Activated naive CD8-positive, alpha-beta T cell treated with anti-CD3 and anti-CD28 coated beads for 36 hours (primary cell): Measurements from ENCODE around the gene DACH1. TPM values are rescaled to one million over a fixed set of nuclear protein-coding genes. Genes with fewer than 3 reads are reported as not detected.

Experiments used
- DNase-seq: peaks from one replicate; pipeline ENCODE4 v3.0.0; 2021
- H3K27ac Mint-ChIP-seq: one replicate; pipeline ENCODE4 v1.8.0; 2022; ENCODE audit warnings: mild to moderate bottlenecking, moderate library complexity, mixed read lengths
- H3K27me3 Mint-ChIP-seq: one replicate; pipeline ENCODE4 v1.8.0; 2022; ENCODE audit warnings: mild to moderate bottlenecking, mixed read lengths
- H3K36me3 Mint-ChIP-seq: one replicate; pipeline ENCODE4 v1.8.0; 2021; ENCODE audit warnings: mild to moderate bottlenecking, mixed read lengths
- H3K4me1 Mint-ChIP-seq: one replicate; pipeline ENCODE4 v1.8.0; 2021; ENCODE audit warnings: mixed read lengths
- H3K4me3 Mint-ChIP-seq: one replicate; pipeline ENCODE4 v1.8.0; 2022; ENCODE audit warnings: mild to moderate bottlenecking, moderate library complexity, mixed read lengths
- H3K9me3 Mint-ChIP-seq: one replicate; pipeline ENCODE4 v1.8.0; 2022; ENCODE audit warnings: mixed read lengths
- total RNA-seq, 2 experiments: library from RNA; stranded (reverse); gene quantifications; one replicate each; pipeline ENCODE4 v1.2.3, GENCODE V29; 2021

Gene DACH1
- total RNA-seq, 2 experiments from 2014 or later, result not detected

DNA sequence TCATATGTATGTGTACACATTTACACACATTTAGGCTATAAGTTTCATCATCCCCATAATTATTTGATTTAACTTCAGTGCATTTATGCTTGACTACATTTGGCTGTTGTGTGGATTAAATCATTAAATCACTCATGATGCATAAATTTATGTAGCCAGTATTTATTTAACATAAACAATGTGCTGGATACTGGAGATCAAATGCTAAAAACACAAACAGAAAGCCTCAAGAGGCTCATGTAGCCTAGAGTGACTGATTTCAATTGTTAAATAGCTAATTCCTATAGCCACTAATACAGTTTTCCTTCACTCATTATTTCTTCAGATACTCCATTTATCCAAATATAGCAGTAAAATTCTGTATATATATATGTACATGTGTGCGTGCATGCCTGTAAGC is 376.0 kb downstream of the DACH1 start:
- no peaks in the 10 kb centered on the region for H3K9me3 Mint-ChIP-seq
- H3K27ac Mint-ChIP-seq, result no peak overlapping the region
- no peak overlapping the region for H3K4me3 Mint-ChIP-seq
- H3K4me1 Mint-ChIP-seq, result no peaks in the 10 kb centered on the region
- no peaks in the 10 kb centered on the region for H3K36me3 Mint-ChIP-seq
- H3K27me3 Mint-ChIP-seq, result no peaks in the 10 kb centered on the region
- DNase-seq, result no peak

DNA sequence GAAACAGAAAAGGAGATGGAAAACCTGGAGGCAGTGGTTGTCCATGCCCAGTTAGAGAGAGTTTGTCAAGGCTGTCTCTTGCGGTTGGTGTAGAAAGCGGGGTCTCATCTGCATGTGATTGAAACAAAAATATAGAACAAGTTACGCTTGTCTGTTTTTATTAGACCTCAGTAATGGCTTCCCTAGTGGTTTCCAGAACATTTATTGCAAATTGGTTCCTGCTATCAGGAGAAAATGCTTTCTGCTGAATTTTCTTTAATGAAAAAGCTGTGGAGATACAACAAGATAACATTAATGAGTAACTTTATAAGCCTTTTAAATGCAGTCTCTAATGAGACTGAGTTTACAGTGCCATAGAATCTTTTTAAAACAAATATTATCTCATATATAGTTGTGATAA is 378.0 kb downstream of the DACH1 start:
- Mint-ChIP-seq H3K4me3 (no peak overlapping the region), H3K36me3 (no peaks in the 10 kb centered on the region), H3K9me3 (no peaks in the 10 kb centered on the region), H3K27me3 (no peaks in the 10 kb centered on the region), H3K27ac (no peak overlapping the region), H3K4me1 (no peaks in the 10 kb centered on the region)
- no peak for DNase-seq

DNA sequence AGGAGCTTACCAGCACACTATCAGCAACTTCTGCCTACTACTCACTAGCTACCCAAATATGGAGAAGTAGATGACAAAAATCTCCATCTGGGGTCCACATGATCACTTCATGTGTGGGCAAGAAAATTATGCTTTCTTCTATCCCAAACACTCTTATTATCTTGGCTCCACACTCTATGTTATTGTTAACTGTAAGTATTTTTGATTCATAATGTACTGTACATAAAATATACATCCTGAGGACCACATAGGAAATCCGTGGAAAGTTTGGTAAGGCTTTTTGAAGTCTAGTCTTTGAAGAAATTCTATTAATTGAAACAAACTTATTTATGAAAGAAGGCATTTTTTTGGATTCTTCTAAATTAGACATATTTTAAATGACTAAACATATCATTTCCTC is 378.8 kb downstream of the DACH1 start:
- no peak overlapping the region for H3K27ac Mint-ChIP-seq
- no peak overlapping the region for H3K4me3 Mint-ChIP-seq
- H3K4me1 Mint-ChIP-seq, result no peaks in the 10 kb centered on the region
- H3K27me3 Mint-ChIP-seq, result no peaks in the 10 kb centered on the region
- no peak for DNase-seq
- no peaks in the 10 kb centered on the region for H3K36me3 Mint-ChIP-seq
- H3K9me3 Mint-ChIP-seq, result no peaks in the 10 kb centered on the region

DNA sequence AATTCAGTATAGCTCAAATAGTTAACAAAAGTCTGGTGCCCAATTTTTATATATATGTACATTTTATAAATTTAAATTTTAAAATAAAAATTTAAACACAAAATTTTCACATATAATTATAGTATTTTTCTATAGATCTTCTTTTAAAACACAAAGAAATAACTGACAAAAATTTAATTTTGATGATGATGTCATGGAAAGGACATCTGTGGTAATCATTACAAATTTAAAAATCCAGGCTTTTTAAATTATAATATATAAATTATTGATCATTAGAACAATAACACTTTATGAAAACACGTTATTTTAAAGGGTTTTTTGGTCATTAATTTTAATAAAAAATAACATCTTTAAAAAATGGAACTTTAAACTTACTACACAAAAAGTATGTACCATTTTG is 381.1 kb downstream of the DACH1 start:
- Mint-ChIP-seq H3K9me3 (no peaks in the 10 kb centered on the region), H3K4me1 (no peaks in the 10 kb centered on the region), H3K36me3 (no peaks in the 10 kb centered on the region), H3K27ac (no peak overlapping the region), H3K4me3 (no peak overlapping the region), H3K27me3 (no peaks in the 10 kb centered on the region)
- DNase-seq, result no peak

DNA sequence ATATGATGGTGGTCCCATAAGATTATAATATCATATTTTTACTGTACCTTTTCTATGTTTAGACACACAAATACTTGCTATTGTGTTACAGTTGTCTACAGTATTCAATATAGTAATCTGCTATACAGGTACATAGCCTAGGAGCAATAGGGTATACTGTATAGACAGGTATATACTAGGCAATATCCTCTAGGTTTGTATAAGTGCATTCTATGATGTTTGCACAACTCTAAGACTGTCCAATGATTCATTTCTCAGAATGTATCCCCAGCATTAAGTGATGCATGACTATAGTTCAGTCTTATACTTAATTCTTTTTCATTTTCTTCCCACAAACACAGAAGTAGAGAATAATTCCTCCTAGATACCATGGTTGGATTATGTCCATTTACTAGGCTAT is 383.3 kb downstream of the DACH1 start:
- Mint-ChIP-seq H3K27me3 (no peaks in the 10 kb centered on the region), H3K9me3 (no peaks in the 10 kb centered on the region), H3K27ac (no peak overlapping the region), H3K4me1 (no peaks in the 10 kb centered on the region), H3K36me3 (no peaks in the 10 kb centered on the region), H3K4me3 (no peak overlapping the region)
- no peak for DNase-seq

DNA sequence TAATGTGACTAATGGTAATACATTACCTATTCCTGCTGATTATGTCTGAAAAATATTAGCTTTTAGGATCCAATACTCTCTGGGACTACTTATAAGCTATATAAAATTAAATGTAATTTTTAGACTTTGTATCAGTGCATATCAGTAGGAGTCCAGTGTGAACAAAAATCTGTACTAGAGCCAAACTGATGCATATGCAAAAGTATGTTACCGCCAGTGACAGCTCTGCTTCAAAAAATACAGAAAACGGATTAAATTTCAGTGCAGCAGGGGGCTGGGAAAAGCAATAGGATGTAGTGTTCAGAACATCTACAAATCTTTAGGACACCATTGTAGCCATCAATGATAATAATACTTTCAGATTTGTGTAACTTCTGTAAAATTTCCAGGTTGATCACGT is 385.5 kb downstream of the DACH1 start:
- Mint-ChIP-seq H3K27me3 (no peaks in the 10 kb centered on the region), H3K9me3 (no peaks in the 10 kb centered on the region), H3K27ac (no peak overlapping the region), H3K36me3 (no peaks in the 10 kb centered on the region), H3K4me3 (no peak overlapping the region), H3K4me1 (no peaks in the 10 kb centered on the region)
- no peak for DNase-seq

DNA sequence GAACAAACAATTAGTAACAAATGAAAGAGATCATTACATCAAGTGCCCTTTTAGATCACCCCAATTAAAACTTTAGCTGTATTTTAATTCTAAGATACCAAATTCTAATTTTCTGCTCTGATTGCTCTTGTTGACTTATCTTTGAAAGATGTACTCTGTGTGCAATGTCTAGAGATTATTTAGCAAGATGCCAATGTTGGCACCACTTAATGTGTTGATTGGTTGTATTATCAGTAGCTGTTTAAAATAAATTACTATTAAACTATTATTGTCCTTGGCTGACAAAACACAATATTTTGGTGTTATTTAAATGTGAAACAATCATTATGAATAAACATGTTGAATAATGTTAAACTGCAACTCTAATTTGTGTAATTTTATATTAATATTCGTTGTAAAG is 386.0 kb downstream of the DACH1 start:
- Mint-ChIP-seq H3K4me3 (no peak overlapping the region), H3K36me3 (no peaks in the 10 kb centered on the region), H3K9me3 (no peaks in the 10 kb centered on the region), H3K4me1 (no peaks in the 10 kb centered on the region), H3K27ac (no peak overlapping the region), H3K27me3 (no peaks in the 10 kb centered on the region)
- no peak for DNase-seq

DNA sequence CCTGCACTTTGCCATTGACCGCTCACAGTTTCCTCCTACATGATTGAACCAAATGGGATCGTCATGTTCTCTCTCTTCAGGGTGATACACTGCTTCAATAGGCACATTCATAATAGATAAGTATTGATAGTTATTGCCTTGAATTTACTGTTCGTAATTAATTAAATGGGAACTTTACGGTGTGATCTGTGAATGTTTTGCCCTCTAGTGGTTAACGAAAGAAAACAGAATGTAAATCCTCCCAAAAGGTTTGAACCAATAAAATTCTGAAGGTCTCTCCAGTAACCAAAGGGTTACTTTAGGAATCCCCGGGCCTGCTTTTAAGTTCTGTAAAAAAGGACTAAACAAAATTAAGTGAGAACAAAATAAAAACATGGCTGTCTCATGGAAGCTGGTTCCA is 389.3 kb downstream of the DACH1 start:
- H3K4me3 Mint-ChIP-seq, result no peak overlapping the region
- H3K36me3 Mint-ChIP-seq, result no peaks in the 10 kb centered on the region
- H3K27me3 Mint-ChIP-seq, result no peaks in the 10 kb centered on the region
- H3K9me3 Mint-ChIP-seq, result no peaks in the 10 kb centered on the region
- no peak overlapping the region for H3K27ac Mint-ChIP-seq
- H3K4me1 Mint-ChIP-seq, result no peaks in the 10 kb centered on the region
- no peak for DNase-seq

DNA sequence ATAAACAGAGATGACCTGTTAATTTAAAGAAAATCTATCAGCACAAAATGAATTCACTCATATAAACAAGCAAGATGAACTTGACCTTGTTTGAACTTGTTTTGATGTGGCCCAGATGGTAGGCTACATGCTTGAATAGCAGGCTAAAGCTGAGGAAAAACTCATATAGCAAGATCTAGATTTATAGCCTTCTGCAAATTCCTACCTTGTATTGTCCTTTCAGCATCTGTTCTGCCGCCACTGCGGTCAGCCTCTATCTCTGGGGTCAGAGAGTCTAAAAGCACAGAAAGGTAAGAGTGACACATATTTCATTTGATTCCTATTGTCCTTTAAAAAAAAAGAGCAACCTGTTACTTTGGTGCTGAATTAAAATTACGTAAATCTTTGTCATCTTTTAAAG is 392.1 kb downstream of the DACH1 start:
- no peak for DNase-seq
- Mint-ChIP-seq H3K27ac (no peak overlapping the region), H3K36me3 (no peaks in the 10 kb centered on the region), H3K4me3 (no peak overlapping the region), H3K27me3 (no peaks in the 10 kb centered on the region), H3K9me3 (no peaks in the 10 kb centered on the region), H3K4me1 (no peaks in the 10 kb centered on the region)

DNA sequence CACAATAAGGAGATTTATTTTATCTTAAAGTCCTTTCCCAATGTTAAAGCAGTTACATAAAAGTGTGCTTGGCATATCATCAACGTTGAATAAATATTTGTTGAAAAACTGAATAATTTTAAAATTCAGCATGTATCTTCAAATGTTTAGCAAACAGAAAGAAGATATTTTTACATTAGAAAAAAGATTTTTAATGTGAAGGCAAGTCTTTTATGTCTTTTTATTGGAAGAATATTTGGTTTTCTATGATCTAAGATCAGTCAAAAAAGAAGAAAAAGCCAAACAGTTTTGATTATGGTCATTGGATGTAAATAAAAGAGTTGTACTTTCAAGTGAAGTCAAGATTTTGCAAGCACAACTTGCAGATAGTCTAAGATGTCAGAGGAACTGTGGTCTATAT is 397.4 kb downstream of the DACH1 start:
- Mint-ChIP-seq H3K9me3 (no peaks in the 10 kb centered on the region), H3K27ac (no peak overlapping the region), H3K36me3 (no peaks in the 10 kb centered on the region), H3K27me3 (no peaks in the 10 kb centered on the region), H3K4me1 (no peaks in the 10 kb centered on the region), H3K4me3 (no peak overlapping the region)
- DNase-seq, result no peak

DNA sequence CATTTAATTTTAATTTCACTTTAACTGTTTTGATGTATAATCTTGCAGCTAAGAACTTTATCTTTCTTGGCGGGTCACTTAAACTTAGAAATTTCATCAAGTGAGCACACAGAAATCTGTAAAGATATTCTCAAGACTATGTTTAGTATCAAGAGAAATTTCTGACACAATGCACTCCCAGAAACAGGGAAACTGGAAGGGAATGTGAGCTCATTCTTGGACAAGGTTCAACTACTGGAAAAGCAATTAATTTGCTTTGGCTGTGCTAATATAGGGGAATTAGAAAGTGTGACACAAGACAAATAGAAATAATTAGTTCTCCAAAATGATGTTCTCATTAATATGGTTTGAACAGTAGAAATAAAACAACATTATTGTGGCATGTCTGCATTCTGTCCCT is 402.3 kb downstream of the DACH1 start:
- H3K27ac Mint-ChIP-seq, result no peak overlapping the region
- no peak for DNase-seq
- no peaks in the 10 kb centered on the region for H3K4me1 Mint-ChIP-seq
- no peaks in the 10 kb centered on the region for H3K27me3 Mint-ChIP-seq
- H3K4me3 Mint-ChIP-seq, result no peak overlapping the region
- no peaks in the 10 kb centered on the region for H3K36me3 Mint-ChIP-seq
- no peaks in the 10 kb centered on the region for H3K9me3 Mint-ChIP-seq

DNA sequence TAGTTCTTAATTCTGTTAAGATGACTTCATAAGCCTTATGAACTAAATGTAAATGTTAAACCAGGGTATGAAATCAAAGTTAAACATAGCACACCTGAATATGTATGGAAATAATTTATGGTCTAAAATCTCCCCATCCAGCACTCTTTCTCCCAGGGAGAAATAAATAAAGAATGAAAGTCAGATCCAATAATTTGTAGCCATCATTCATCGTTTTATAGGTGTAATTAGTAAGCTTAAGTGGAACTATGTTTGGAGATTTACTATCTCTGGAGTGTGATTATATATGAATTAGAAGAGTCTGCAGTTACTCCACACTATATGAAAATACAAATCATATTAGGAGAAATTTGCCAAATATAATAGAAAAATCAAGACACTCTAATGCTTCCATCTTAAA is 405.1 kb downstream of the DACH1 start:
- H3K36me3 Mint-ChIP-seq, result no peaks in the 10 kb centered on the region
- H3K4me3 Mint-ChIP-seq, result no peak overlapping the region
- no peak for DNase-seq
- H3K27ac Mint-ChIP-seq, result no peak overlapping the region
- no peaks in the 10 kb centered on the region for H3K4me1 Mint-ChIP-seq
- H3K9me3 Mint-ChIP-seq, result no peaks in the 10 kb centered on the region
- H3K27me3 Mint-ChIP-seq, result no peaks in the 10 kb centered on the region

DNA sequence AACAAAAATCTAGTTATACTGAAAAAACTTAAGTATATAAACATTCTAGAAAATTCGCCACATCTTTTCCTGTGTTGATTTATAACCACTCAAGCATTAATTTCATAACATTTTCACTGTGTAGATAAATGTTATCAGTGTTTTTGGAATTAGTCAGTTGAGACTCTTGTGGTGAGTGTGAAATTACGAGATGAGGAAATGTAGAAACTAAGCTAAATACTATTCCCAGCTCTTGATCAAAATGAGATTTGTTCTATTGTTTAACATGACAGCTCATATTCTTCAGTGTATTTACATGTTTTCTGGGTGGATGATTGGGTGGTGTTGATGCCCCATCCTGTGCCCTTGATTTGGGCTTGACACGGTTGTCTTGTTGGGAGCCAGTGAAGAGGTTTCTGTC is 406.8 kb downstream of the DACH1 start:
- H3K4me1 Mint-ChIP-seq, result no peaks in the 10 kb centered on the region
- H3K27me3 Mint-ChIP-seq, result no peaks in the 10 kb centered on the region

DNA sequence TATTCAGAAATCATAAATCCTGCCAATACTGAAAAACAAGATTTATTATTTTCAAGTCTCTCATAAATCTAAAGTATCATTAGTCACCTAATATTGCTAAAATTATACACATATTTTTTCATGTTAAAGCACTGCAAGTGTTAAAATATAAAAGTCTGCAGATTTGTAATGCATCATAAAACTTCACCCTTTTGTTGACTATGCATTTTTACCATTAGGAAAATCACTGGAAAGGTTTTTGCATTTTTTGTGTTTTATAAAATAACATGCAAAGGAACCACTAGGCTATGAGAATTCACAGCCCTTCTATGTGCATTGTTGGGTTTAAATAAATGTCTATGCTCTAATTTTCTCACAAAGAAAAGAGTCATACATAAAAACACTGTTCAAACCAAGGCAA is 407.3 kb downstream of the DACH1 start:
- no peak for DNase-seq
- Mint-ChIP-seq H3K36me3 (no peaks in the 10 kb centered on the region), H3K4me1 (no peaks in the 10 kb centered on the region), H3K4me3 (no peak overlapping the region), H3K27ac (no peak overlapping the region), H3K9me3 (no peaks in the 10 kb centered on the region), H3K27me3 (no peaks in the 10 kb centered on the region)

More for the DNA sequence above, 406.8 kb downstream of the DACH1 start:
- Mint-ChIP-seq H3K36me3 (no peaks in the 10 kb centered on the region), H3K4me3 (no peak overlapping the region), H3K27ac (no peak overlapping the region), H3K9me3 (no peaks in the 10 kb centered on the region)
- no peak for DNase-seq

DNA sequence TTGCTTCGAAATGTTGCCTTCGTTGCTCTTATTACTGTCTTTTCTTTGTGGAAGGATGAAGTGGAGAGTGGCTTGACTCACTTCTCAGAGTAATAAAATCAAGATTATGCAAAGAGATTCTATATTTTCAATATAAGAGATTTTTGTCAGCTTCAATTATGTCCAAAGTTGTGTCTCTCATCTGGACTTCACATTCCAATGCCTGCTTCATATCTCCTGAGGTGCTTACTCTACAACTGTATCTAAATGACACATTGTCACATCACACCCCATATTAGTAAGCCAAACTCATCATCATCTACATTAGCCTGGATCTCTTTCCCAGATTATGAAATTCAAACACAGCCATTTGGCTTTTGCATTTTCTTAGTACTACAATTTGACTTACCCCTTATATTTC is 409.4 kb downstream of the DACH1 start:
- H3K9me3 Mint-ChIP-seq, result no peaks in the 10 kb centered on the region
- H3K36me3 Mint-ChIP-seq, result no peaks in the 10 kb centered on the region
- H3K27ac Mint-ChIP-seq, result no peak overlapping the region
- H3K4me3 Mint-ChIP-seq, result no peak overlapping the region
- no peaks in the 10 kb centered on the region for H3K27me3 Mint-ChIP-seq
- H3K4me1 Mint-ChIP-seq, result no peaks in the 10 kb centered on the region
- no peak for DNase-seq

DNA sequence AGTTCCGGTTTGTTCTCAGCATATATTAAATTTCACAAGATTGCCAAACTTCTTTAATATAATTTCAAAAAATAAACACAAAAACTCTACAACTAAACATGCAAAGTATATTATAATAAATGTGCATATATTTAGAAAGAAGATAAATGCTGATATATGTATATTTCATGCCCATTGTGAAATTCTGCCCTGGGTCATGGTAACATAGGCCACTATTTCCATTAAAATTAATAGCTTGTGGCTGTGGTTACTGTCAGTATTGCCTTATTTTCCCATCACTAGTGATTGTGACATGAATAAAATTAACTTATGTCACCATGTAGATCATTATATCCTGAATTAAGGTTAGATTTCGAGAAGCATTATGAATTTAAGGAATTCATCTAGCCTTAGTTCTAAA is 410.9 kb downstream of the DACH1 start:
- no peaks in the 10 kb centered on the region for H3K4me1 Mint-ChIP-seq

DNA sequence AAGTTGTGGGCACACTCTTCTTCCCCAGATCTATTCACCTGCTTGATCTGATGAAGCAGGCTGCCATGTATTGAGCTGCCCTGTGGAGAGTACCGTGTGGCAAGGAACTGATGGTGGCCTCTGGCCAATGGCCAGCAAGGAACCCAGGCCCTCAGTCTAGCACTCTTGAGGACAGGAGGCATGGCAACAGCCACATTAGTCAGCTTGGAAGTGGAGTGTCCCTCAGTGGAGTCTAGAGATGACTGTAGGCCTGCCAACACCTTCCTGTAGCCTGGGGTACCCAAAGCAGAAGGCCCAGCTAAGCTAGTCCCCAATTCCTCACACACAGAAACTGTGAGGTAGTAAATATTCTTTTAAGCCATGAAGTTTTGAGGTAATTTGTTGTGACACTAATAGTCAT is 412.5 kb downstream of the DACH1 start:
- H3K27ac Mint-ChIP-seq, result no peak overlapping the region
- DNase-seq, result no peak
- H3K4me3 Mint-ChIP-seq, result no peak overlapping the region
- H3K4me1 Mint-ChIP-seq, result no peaks in the 10 kb centered on the region
- no peaks in the 10 kb centered on the region for H3K36me3 Mint-ChIP-seq
- no peaks in the 10 kb centered on the region for H3K9me3 Mint-ChIP-seq
- no peaks in the 10 kb centered on the region for H3K27me3 Mint-ChIP-seq

More for the DNA sequence above, 410.9 kb downstream of the DACH1 start:
- no peak for DNase-seq
- H3K36me3 Mint-ChIP-seq, result no peaks in the 10 kb centered on the region
- no peak overlapping the region for H3K27ac Mint-ChIP-seq
- no peaks in the 10 kb centered on the region for H3K27me3 Mint-ChIP-seq
- no peaks in the 10 kb centered on the region for H3K9me3 Mint-ChIP-seq
- no peak overlapping the region for H3K4me3 Mint-ChIP-seq
